HEK293 (cell line): ENCODE measurements around the gene RER1.

Experiments
- CTCF ChIA-PET: fragments of 350-600 bp; formaldehyde crosslinking; extraction: SDS; loops from one replicate; lab custom pipeline; 2021; ENCODE audit warnings: antibody characterized with exemption; lab: Yijun Ruan, JAX
- POLR2A ChIA-PET: fragments of 300-600 bp; formaldehyde crosslinking; extraction: SDS; loops from one replicate; lab custom pipeline; 2020; ENCODE audit warnings: antibody characterized with exemption, inconsistent platforms; lab: Yijun Ruan, JAX
- H3K27ac ChIP-seq: fragments of 200-500 bp; sonication (Bioruptor generic); 2 replicates; pipeline ENCODE4 v1.5.1; 2014; ENCODE audit warnings: low read depth, low read length, control low read depth, inconsistent platforms; ENCODE audit errors: extremely low read depth
- H3K36me3 ChIP-seq, 2 experiments: fragments of 200-500 bp in 1 of 2; sonication (Bioruptor generic) in 1 of 2; 1 replicate in 1 of 2; 2 replicates in 1 of 2; pipeline ENCODE4 v1.5.1; 2014 to 2017; ENCODE audit warnings: inconsistent platforms in 2 of 2, low read length in 2 of 2; ENCODE audit not compliant: control insufficient read depth in 2 of 2, insufficient read depth in 1 of 2
- H3K4me1 ChIP-seq: fragments of 200-500 bp; sonication (Bioruptor generic); 2 replicates; pipeline ENCODE4 v1.5.1; 2014; ENCODE audit warnings: mild to moderate bottlenecking, low read length, inconsistent platforms; ENCODE audit not compliant: control insufficient read depth, insufficient read depth
- H3K4me3 ChIP-seq: 2 replicates; pipeline ENCODE4 v1.5.1; 2011; ENCODE audit warnings: low read depth, mild to moderate bottlenecking, control low read depth, low read length, moderate library complexity
- H3K9me3 ChIP-seq: fragments of 200-500 bp; sonication (Bioruptor generic); 2 replicates; pipeline ENCODE4 v1.5.1; 2014; ENCODE audit warnings: low read depth, low read length, inconsistent platforms; ENCODE audit not compliant: control insufficient read depth, insufficient read depth
- CTCF ChIP-seq: fragments of 450-650 bp; formaldehyde crosslinking; IDR thresholded peaks from 2 replicates; pipeline ENCODE4 v1.5.1; 2016; ENCODE audit warnings: missing biosample characterization, missing genetic modification characterization
- ELK4 ChIP-seq: IDR thresholded peaks from 2 replicates; pipeline ENCODE4 v1.6.1; 2011; ENCODE audit warnings: mild to moderate bottlenecking, low read depth, low read length, borderline replicate concordance
- KLF8 ChIP-seq: fragments of 450-650 bp; formaldehyde crosslinking; IDR thresholded peaks from 2 replicates; pipeline ENCODE4 v1.5.1; 2016; ENCODE audit warnings: missing biosample characterization, missing genetic modification characterization
- SALL2 ChIP-seq: fragments of 450-650 bp; formaldehyde crosslinking; IDR thresholded peaks from 2 replicates; pipeline ENCODE4 v1.5.0; 2017; ENCODE audit warnings: missing biosample characterization, mild to moderate bottlenecking, missing genetic modification characterization, borderline replicate concordance
- SETDB1 ChIP-seq: IDR thresholded peaks from one replicate; pipeline ENCODE4 v1.6.1; 2017; ENCODE audit warnings: mild to moderate bottlenecking, low read length, moderate library complexity, mixed read lengths; ENCODE audit not compliant: insufficient read length
- TRIM28 ChIP-seq: IDR thresholded peaks from 2 replicates; pipeline ENCODE4 v1.6.1; 2011; ENCODE audit warnings: low read length, control low read depth, borderline replicate concordance
- TSHZ1 ChIP-seq: fragments of 450-650 bp; formaldehyde crosslinking; IDR thresholded peaks from 2 replicates; pipeline ENCODE4 v1.5.1; 2016; ENCODE audit warnings: missing biosample characterization, missing genetic modification characterization, borderline replicate concordance
- ZBTB26 ChIP-seq: fragments of 450-650 bp; formaldehyde crosslinking; optimal IDR thresholded peaks from 2 replicates; pipeline ENCODE3; 2016; ENCODE audit warnings: missing biosample characterization, mild to moderate bottlenecking, missing genetic modification characterization
- ZBTB44 ChIP-seq: fragments of 450-650 bp; IDR thresholded peaks from 2 replicates; pipeline ENCODE4 v1.5.1; 2018; ENCODE audit warnings: missing biosample characterization, mild to moderate bottlenecking, missing genetic modification characterization
- ZBTB48 ChIP-seq: fragments of 450-650 bp; formaldehyde crosslinking; IDR thresholded peaks from 2 replicates; pipeline ENCODE4 v1.5.1; 2016; ENCODE audit warnings: missing biosample characterization, missing genetic modification characterization
- ZFP69B ChIP-seq: fragments of 450-650 bp; formaldehyde crosslinking; IDR thresholded peaks from 2 replicates; pipeline ENCODE4 v1.5.1; 2016; ENCODE audit warnings: missing biosample characterization, missing genetic modification characterization
- ZNF157 ChIP-seq: fragments of 450-650 bp; formaldehyde crosslinking; IDR thresholded peaks from 2 replicates; pipeline ENCODE4 v1.5.1; 2016; ENCODE audit warnings: missing biosample characterization, missing genetic modification characterization
- ZNF19 ChIP-seq: fragments of 450-650 bp; formaldehyde crosslinking; IDR thresholded peaks from 2 replicates; pipeline ENCODE4; 2016; ENCODE audit warnings: missing biosample characterization, missing genetic modification characterization, low read depth
- ZNF266 ChIP-seq: fragments of 450-650 bp; formaldehyde crosslinking; IDR thresholded peaks from 2 replicates; pipeline ENCODE4 v1.5.1; 2016; ENCODE audit warnings: missing biosample characterization, missing genetic modification characterization, low read depth
- ZNF292 ChIP-seq: fragments of 450-650 bp; formaldehyde crosslinking; IDR thresholded peaks from 2 replicates; pipeline ENCODE4 v1.5.1; 2016; ENCODE audit warnings: low read depth, missing biosample characterization, missing genetic modification characterization, borderline replicate concordance
- ZNF362 ChIP-seq: fragments of 450-650 bp; formaldehyde crosslinking; IDR thresholded peaks from 2 replicates; pipeline ENCODE4 v1.5.1; 2016; ENCODE audit warnings: missing biosample characterization, missing genetic modification characterization
- ZNF501 ChIP-seq: fragments of 450-650 bp; formaldehyde crosslinking; IDR thresholded peaks from 2 replicates; pipeline ENCODE4 v1.5.1; 2016; ENCODE audit warnings: missing biosample characterization, missing genetic modification characterization
- ZNF549 ChIP-seq: fragments of 450-650 bp; IDR thresholded peaks from 2 replicates; pipeline ENCODE4 v1.5.1; 2018; ENCODE audit warnings: missing biosample characterization, missing genetic modification characterization, mild to moderate bottlenecking, inconsistent platforms, moderate library complexity
- ZNF600 ChIP-seq: fragments of 450-650 bp; formaldehyde crosslinking; IDR thresholded peaks from 2 replicates; pipeline ENCODE4 v1.5.1; 2016; ENCODE audit warnings: missing biosample characterization, missing genetic modification characterization
- ZNF658 ChIP-seq: fragments of 450-650 bp; formaldehyde crosslinking; IDR thresholded peaks from 2 replicates; pipeline ENCODE4; 2016; ENCODE audit warnings: missing biosample characterization, missing genetic modification characterization
- ZNF707 ChIP-seq: fragments of 450-650 bp; formaldehyde crosslinking; IDR thresholded peaks from 2 replicates; pipeline ENCODE4 v1.5.1; 2016; ENCODE audit warnings: missing biosample characterization, missing genetic modification characterization
- ZNF768 ChIP-seq: fragments of 450-650 bp; formaldehyde crosslinking; IDR thresholded peaks from 2 replicates; pipeline ENCODE4 v1.5.1; 2018; ENCODE audit warnings: missing biosample characterization, mild to moderate bottlenecking, missing genetic modification characterization
- ZNF777 ChIP-seq: fragments of 450-650 bp; formaldehyde crosslinking; IDR thresholded peaks from 2 replicates; pipeline ENCODE4 v1.5.1; 2017; ENCODE audit warnings: missing biosample characterization, missing genetic modification characterization, borderline replicate concordance
- ZSCAN23 ChIP-seq: fragments of 450-650 bp; formaldehyde crosslinking; IDR thresholded peaks from 2 replicates; pipeline ENCODE4 v1.5.1; 2016; ENCODE audit warnings: missing biosample characterization, missing genetic modification characterization

The RER1 gene

GRCh38 chr1:2428490-2428889 is 36.8 kb downstream of the RER1 start:
- Histone ChIP-seq H3K27ac (no peak overlapping the region), H3K36me3 (no peaks in the 10 kb centered on the region), H3K9me3 (no peaks in the 10 kb centered on the region), H3K4me1 (no peaks in the 10 kb centered on the region), H3K4me3 (no peak overlapping the region)
- ChIA-PET CTCF (interaction anchor here (0.7 kb wide), 1 partner anchor 295 kb away, joined by 4 read pairs; no protein-coding TSS in a partner anchor), POLR2A (no interaction called here)
- TF ChIP-seq ZBTB44 (tag by site-specific recombination) (no peak), ZNF777 (tag by site-specific recombination) (no peak), SETDB1 (no peak), ZNF292 (tag by site-specific recombination) (no peak), ZNF157 (tag by site-specific recombination) (no peak), ZNF266 (tag by site-specific recombination) (no peak), ZNF768 (tag by site-specific recombination) (no peak), KLF8 (tag by site-specific recombination) (no peak), ELK4 (no peak), ZSCAN23 (tag by site-specific recombination) (no peak), ZNF362 (tag by site-specific recombination) (no peak)

GRCh38 chr1:2429780-2430591 is 38.3 kb downstream of the RER1 start:
- ChIA-PET CTCF (interaction anchor here (0.7 to 1.8 kb wide), 4 partner anchors 9 to 118 kb away, joined by 3 to 5 read pairs (median 3); no protein-coding TSS in a partner anchor), POLR2A (no interaction called here)
- Histone ChIP-seq H3K4me3 (no peak overlapping the region), H3K36me3 (no peaks in the 10 kb centered on the region), H3K4me1 (no peaks in the 10 kb centered on the region), H3K27ac (no peak overlapping the region), H3K9me3 (no peaks in the 10 kb centered on the region)
- no peak for TF ChIP-seq ZNF658 (tag by site-specific recombination)
- no peak for TF ChIP-seq ZNF600 (tag by site-specific recombination)
- no peak for TF ChIP-seq ZBTB26 (tag by site-specific recombination)
- no peak for TF ChIP-seq ZNF707 (tag by site-specific recombination)
- TF ChIP-seq TSHZ1: no peak
- TF ChIP-seq ZBTB48 (tag by site-specific recombination): no peak
- no peak for TF ChIP-seq ZNF19 (tag by site-specific recombination)
- TF ChIP-seq ZNF501: no peak
- peak; percentile 28; the same call in 1 of the 2 replicates for TF ChIP-seq CTCF (tag by site-specific recombination)
- peak; percentile 54; the same call in 1 of the 2 replicates for TF ChIP-seq TRIM28
- no peak for TF ChIP-seq SALL2 (tag by site-specific recombination)
- TF ChIP-seq ZNF549 (tag by site-specific recombination): no peak
- TF ChIP-seq ZFP69B: no peak
- TF ChIP-seq KLF8 (tag by site-specific recombination): no peak
